ENCODE results near the gene TRMO.

TRMO gene

GRCh38 chr9:97857606-97858392, 64.5 kb downstream of the TRMO start:
- DNase-seq, result no peak

- no peak for DNase-seq
Measured at GRCh38 chr9:97856857-97857605, 65.3 kb downstream of the TRMO start.

DNA sequence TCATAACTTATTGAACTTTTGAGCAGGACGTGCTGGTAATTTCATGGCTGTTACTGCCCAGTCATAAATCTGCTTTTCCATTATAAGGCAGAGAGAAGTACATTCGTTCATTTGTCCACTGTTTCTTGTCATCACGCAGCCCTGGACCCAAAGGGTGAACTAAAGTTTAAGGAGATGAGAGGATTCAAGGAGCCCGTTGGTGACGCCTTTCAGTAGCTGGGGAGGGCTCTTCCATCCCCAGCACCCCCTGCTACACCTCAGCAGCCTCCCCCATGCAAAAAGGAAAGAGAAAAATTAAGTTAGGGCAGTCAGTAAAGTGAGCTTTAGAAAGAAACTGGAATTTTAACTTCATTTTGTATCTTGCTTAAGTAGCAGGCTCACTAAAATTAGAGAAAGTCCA, 66.4 kb downstream of the TRMO start:
- no peak for DNase-seq

- no peak for DNase-seq
Measured at GRCh38 chr9:97855486-97855875, 66.8 kb downstream of the TRMO start.

DNA sequence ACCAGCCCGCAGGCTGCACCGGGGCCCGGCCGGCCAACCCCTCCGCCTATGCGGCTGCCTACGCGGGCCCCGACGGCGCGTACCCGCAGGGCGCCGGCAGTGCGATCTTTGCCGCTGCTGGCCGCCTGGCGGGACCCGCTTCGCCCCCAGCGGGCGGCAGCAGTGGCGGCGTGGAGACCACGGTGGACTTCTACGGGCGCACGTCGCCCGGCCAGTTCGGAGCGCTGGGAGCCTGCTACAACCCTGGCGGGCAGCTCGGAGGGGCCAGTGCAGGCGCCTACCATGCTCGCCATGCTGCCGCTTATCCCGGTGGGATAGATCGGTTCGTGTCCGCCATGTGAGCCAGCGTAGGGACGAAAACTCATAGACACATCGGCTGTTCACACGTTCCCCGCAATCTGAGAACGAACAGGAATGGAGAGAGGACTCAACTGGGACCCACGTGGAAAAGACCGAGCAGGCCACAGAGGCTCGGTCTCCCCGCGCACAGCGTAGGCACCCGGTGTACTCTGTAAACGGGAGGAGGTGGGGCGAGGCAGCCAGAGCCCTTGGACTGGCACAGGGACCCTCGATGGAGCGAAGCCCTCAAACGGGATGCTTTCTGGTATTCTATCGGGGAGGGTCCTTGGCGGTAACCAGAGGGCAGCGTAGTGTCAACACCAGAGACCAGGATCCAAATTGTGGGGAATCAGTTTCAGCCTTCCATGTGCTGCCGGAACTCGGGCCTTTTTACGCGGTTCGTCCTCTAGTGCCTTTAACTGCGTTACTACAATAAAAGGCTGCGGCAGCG, 67.4 kb downstream of the TRMO start:
- no peak for DNase-seq
